H1 (cell line): ENCODE results near the gene ZMPSTE24. TPM values are rescaled to one million over a fixed set of nuclear protein-coding genes. Genes with fewer than 3 reads are reported as not detected.

Source experiments
- CHD1 ChIP-seq: IDR thresholded peaks from 2 replicates; pipeline ENCODE4 v1.6.1; 2012; ENCODE audit warnings: low read depth, low read length, improper control_type of control experiment
- CREB1 ChIP-seq: IDR thresholded peaks from 2 replicates; pipeline ENCODE4 v1.6.1; 2012; ENCODE audit warnings: inconsistent platforms
- EGR1 ChIP-seq: IDR thresholded peaks from 2 replicates; pipeline ENCODE4 v1.6.1; 2011; ENCODE audit warnings: low read depth, low read length, borderline replicate concordance
- JUND ChIP-seq: IDR thresholded peaks from 2 replicates; pipeline ENCODE4 v1.6.1; 2011; ENCODE audit warnings: mild to moderate bottlenecking, improper control_type of control experiment, low read length
- KDM1A ChIP-seq: fragments of 200-600, 300-600 bp; sonication (generic); IDR thresholded peaks from 2 replicates; pipeline ENCODE4 v1.7.1; 2016; ENCODE audit warnings: mild to moderate bottlenecking, low read length, borderline replicate concordance
- POLR2AphosphoS5 ChIP-seq: IDR thresholded peaks from 2 replicates; pipeline ENCODE4 v1.6.1; 2011; ENCODE audit warnings: low read depth, low read length
- SIX5 ChIP-seq: IDR thresholded peaks from 2 replicates; pipeline ENCODE4 v1.6.1; 2011; ENCODE audit warnings: mild to moderate bottlenecking, low read depth, low read length
- polyA plus RNA-seq, 7 experiments: library from polyadenylated mRNA; depleted of rRNA in 3 of 7; stranded (reverse) in 5 of 7; unstranded in 2 of 7; fragments of >200 nt in 5 of 7; fragments of 200-250 nt in 2 of 7; gene quantifications; 1 replicate in 5 of 7; 2 replicates in 1 of 7; 4 replicates in 1 of 7; pipeline versions ENCODE4 v1.2.1 to v1.2.3, GENCODE V29; 2011 to 2013; ENCODE audit warnings: missing spikeins in 2 of 7, mixed read lengths in 2 of 7
- total RNA-seq: library from RNA; stranded (reverse); fragmentation: NEBNext Ultra II Directional; extraction: Animal tissue kit (Norgen Biotek cat#: 25700); gene quantifications from 2 replicates; pipeline ENCODE4 v1.2.1, GENCODE V29; 2021
- TF ChIP-seq, protein P1 (sequence below): fragments of 300-600 bp; sonication (generic); IDR thresholded peaks from 2 replicates; pipeline ENCODE4 v1.7.1; 2012; ENCODE audit warnings: low read length, moderate library complexity, mild to moderate bottlenecking, inconsistent platforms; ENCODE audit not compliant: insufficient replicate concordance

Gene ZMPSTE24
- total and polyA plus RNA-seq, 2 of the 8 experiments (the other 6 are each of a cell fraction or from before 2014, with no cell fraction given): 12.7 to 42.9 TPM

DNA sequence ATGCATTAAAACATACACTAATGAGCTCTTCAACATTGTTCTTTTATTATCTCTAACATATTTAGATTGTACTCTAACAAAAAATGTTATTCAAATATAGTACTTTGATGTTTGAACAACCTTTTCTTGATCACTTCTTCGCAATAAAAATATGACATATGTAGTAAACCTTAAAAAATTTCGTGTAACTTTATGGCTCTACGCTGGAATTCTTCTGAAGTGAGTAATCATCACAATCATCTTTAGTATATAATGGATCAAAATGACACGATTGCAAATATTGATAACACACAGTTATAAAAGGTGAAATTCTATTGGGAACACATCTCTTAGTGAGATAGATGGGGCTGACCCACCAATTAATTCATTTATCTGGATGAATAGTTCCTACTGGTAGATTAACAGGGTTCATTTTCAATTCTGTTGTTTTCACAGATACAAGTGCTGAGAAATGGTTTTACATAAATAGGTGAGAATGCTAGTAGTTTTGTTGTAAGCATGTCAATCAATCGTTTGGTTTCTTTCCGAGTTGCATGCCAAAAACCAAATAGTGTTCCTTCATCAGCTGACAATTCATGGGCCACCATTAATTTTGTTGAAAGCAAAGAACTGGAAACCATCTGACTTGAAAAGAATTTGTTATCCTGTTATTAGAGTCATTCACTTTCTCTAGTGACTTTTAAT, 1.5 kb upstream of the ZMPSTE24 start (continued):
- no peak for TF ChIP-seq CREB1
- TF ChIP-seq JUND: no peak
- no peak for TF ChIP-seq KDM1A
- no peak for TF ChIP-seq SIX5
- TF ChIP-seq, protein P1, sequence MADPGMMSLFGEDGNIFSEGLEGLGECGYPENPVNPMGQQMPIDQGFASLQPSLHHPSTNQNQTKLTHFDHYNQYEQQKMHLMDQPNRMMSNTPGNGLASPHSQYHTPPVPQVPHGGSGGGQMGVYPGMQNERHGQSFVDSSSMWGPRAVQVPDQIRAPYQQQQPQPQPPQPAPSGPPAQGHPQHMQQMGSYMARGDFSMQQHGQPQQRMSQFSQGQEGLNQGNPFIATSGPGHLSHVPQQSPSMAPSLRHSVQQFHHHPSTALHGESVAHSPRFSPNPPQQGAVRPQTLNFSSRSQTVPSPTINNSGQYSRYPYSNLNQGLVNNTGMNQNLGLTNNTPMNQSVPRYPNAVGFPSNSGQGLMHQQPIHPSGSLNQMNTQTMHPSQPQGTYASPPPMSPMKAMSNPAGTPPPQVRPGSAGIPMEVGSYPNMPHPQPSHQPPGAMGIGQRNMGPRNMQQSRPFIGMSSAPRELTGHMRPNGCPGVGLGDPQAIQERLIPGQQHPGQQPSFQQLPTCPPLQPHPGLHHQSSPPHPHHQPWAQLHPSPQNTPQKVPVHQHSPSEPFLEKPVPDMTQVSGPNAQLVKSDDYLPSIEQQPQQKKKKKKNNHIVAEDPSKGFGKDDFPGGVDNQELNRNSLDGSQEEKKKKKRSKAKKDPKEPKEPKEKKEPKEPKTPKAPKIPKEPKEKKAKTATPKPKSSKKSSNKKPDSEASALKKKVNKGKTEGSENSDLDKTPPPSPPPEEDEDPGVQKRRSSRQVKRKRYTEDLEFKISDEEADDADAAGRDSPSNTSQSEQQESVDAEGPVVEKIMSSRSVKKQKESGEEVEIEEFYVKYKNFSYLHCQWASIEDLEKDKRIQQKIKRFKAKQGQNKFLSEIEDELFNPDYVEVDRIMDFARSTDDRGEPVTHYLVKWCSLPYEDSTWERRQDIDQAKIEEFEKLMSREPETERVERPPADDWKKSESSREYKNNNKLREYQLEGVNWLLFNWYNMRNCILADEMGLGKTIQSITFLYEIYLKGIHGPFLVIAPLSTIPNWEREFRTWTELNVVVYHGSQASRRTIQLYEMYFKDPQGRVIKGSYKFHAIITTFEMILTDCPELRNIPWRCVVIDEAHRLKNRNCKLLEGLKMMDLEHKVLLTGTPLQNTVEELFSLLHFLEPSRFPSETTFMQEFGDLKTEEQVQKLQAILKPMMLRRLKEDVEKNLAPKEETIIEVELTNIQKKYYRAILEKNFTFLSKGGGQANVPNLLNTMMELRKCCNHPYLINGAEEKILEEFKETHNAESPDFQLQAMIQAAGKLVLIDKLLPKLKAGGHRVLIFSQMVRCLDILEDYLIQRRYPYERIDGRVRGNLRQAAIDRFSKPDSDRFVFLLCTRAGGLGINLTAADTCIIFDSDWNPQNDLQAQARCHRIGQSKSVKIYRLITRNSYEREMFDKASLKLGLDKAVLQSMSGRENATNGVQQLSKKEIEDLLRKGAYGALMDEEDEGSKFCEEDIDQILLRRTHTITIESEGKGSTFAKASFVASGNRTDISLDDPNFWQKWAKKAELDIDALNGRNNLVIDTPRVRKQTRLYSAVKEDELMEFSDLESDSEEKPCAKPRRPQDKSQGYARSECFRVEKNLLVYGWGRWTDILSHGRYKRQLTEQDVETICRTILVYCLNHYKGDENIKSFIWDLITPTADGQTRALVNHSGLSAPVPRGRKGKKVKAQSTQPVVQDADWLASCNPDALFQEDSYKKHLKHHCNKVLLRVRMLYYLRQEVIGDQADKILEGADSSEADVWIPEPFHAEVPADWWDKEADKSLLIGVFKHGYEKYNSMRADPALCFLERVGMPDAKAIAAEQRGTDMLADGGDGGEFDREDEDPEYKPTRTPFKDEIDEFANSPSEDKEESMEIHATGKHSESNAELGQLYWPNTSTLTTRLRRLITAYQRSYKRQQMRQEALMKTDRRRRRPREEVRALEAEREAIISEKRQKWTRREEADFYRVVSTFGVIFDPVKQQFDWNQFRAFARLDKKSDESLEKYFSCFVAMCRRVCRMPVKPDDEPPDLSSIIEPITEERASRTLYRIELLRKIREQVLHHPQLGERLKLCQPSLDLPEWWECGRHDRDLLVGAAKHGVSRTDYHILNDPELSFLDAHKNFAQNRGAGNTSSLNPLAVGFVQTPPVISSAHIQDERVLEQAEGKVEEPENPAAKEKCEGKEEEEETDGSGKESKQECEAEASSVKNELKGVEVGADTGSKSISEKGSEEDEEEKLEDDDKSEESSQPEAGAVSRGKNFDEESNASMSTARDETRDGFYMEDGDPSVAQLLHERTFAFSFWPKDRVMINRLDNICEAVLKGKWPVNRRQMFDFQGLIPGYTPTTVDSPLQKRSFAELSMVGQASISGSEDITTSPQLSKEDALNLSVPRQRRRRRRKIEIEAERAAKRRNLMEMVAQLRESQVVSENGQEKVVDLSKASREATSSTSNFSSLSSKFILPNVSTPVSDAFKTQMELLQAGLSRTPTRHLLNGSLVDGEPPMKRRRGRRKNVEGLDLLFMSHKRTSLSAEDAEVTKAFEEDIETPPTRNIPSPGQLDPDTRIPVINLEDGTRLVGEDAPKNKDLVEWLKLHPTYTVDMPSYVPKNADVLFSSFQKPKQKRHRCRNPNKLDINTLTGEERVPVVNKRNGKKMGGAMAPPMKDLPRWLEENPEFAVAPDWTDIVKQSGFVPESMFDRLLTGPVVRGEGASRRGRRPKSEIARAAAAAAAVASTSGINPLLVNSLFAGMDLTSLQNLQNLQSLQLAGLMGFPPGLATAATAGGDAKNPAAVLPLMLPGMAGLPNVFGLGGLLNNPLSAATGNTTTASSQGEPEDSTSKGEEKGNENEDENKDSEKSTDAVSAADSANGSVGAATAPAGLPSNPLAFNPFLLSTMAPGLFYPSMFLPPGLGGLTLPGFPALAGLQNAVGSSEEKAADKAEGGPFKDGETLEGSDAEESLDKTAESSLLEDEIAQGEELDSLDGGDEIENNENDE: no peak
- no peak for TF ChIP-seq POLR2AphosphoS5
- no peak for TF ChIP-seq EGR1
- TF ChIP-seq CHD1: no peak
